HG02870 (cell line): ENCODE measurements around the gene TBC1D22B.
"Not testable (repeated sequence)": the region's sequence is repeated elsewhere in the genome, so short reads cannot be mapped to it uniquely, and the experiment has no call there.

Experiments
- ATAC-seq: cut with Tn5 transposase; IDR thresholded peaks from one replicate; pipeline ENCODE4 v1.9.1; 2021; ENCODE audit warnings: mild to moderate bottlenecking, moderate library complexity; ENCODE audit not compliant: unreplicated experiment

The TBC1D22B gene

GRCh38 chr6:37319856-37320480 lies 62.4 kb downstream of the TBC1D22B start:
- ATAC-seq = no peak

GRCh38 chr6:37320646-37321045 lies 63.1 kb downstream of the TBC1D22B start:
- ATAC-seq = no peak

- no peak for ATAC-seq
These were observed 63.5 kb downstream of the TBC1D22B start for GRCh38 chr6:37321101-37321500.

GRCh38 chr6:37321516-37322415 lies 64.2 kb downstream of the TBC1D22B start:
- no peak for ATAC-seq

- ATAC-seq = no peak
These were observed 66.0 kb downstream of the TBC1D22B start for GRCh38 chr6:37323580-37323979.

GRCh38 chr6:37324131-37325033 lies 66.8 kb downstream of the TBC1D22B start:
- no peak for ATAC-seq

GRCh38 chr6:37330345-37330744 lies 72.8 kb downstream of the TBC1D22B start:
- ATAC-seq = not testable (repeated sequence)

GRCh38 chr6:37331047-37331446 lies 73.5 kb downstream of the TBC1D22B start:
- ATAC-seq = no peak

- ATAC-seq = no peak
These were observed 75.3 kb downstream of the TBC1D22B start for GRCh38 chr6:37332894-37333293.

- no peak for ATAC-seq
These were observed 76.5 kb downstream of the TBC1D22B start for GRCh38 chr6:37334047-37334446.

GRCh38 chr6:37338317-37338716 lies 80.7 kb downstream of the TBC1D22B start:
- not testable (repeated sequence) for ATAC-seq

- no peak for ATAC-seq
These were observed 81.2 kb downstream of the TBC1D22B start for GRCh38 chr6:37338745-37339255.

- no peak for ATAC-seq
These were observed 82.4 kb downstream of the TBC1D22B start for GRCh38 chr6:37339741-37340638.

GRCh38 chr6:37340639-37340943 lies 83.0 kb downstream of the TBC1D22B start:
- ATAC-seq = no peak

GRCh38 chr6:37343248-37343647 lies 85.7 kb downstream of the TBC1D22B start:
- ATAC-seq = no peak

- no peak for ATAC-seq
These were observed 86.7 kb downstream of the TBC1D22B start for GRCh38 chr6:37344308-37344707.

GRCh38 chr6:37345804-37346203 lies 88.2 kb downstream of the TBC1D22B start:
- not testable (repeated sequence) for ATAC-seq

- no peak for ATAC-seq
These were observed 89.6 kb downstream of the TBC1D22B start for GRCh38 chr6:37347177-37347576.

GRCh38 chr6:37347670-37348111 lies 90.1 kb downstream of the TBC1D22B start:
- no peak for ATAC-seq

- no peak for ATAC-seq
These were observed 93.5 kb downstream of the TBC1D22B start for GRCh38 chr6:37351027-37351426.
